A549 (cell line): ENCODE results near the gene KIRREL1. TPM values are rescaled to one million over a fixed set of nuclear protein-coding genes. Genes with fewer than 3 reads are reported as not detected.

Experiments
- ATAC-seq, 2 experiments: fragments of 200-7000 bp in 1 of 2; fragments of >200 bp in 1 of 2; cut with Nextera tagmentation in 1 of 2; cut with Tn5 transposase in 1 of 2; 3 replicates each; pipeline versions ENCODE4 v1.8.0 to v1.9.1; 2018 to 2020; ENCODE audit warnings: mild to moderate bottlenecking in 1 of 2, moderate library complexity in 1 of 2
- CTCF ChIA-PET: fragments of 300-600 bp; sonication (Branson Sonifier 250); formaldehyde crosslinking; extraction: SDS; loops from one replicate; lab custom pipeline; 2021; ENCODE audit warnings: antibody characterized with exemption, inconsistent platforms; lab: Yijun Ruan, JAX
- POLR2A ChIA-PET: fragments of 350-600 bp; formaldehyde crosslinking; extraction: SDS; loops from one replicate; lab custom pipeline; 2021; ENCODE audit warnings: antibody characterized with exemption, inconsistent platforms; lab: Yijun Ruan, JAX
- DNase-seq, 2 experiments: peaks; one replicate each; pipeline versions ENCODE4 v3.0.0 to v3.0.0-alpha.2; 2011 to 2016; ENCODE audit warnings: low read depth in 1 of 2, low spot score in 1 of 2
- FAIRE-seq: peaks from 2 replicates; lab custom pipeline; 2011; peaks lifted over from hg19 to GRCh38; lab: Jason Lieb, UNC
- H3K27ac ChIP-seq, 2 experiments: fragments of >200 bp; sonication (Bioruptor Twin); formaldehyde crosslinking; 3 replicates each; pipeline ENCODE4 v1.5.1; 2016 to 2017
- H3K4me1 ChIP-seq: fragments of >200 bp; sonication (Bioruptor Twin); formaldehyde crosslinking; 3 replicates; pipeline ENCODE4 v1.6.1; 2016
- H3K4me2 ChIP-seq: fragments of >200 bp; sonication (Bioruptor Twin); formaldehyde crosslinking; 3 replicates; pipeline ENCODE4 v1.6.1; 2016
- H3K4me3 ChIP-seq: fragments of >200 bp; sonication (Bioruptor Twin); formaldehyde crosslinking; 3 replicates; pipeline ENCODE4 v1.5.1; 2016
- H3K9me3 ChIP-seq: fragments of >200 bp; sonication (Bioruptor Twin); formaldehyde crosslinking; 3 replicates; pipeline ENCODE4 v1.6.1; 2016
- CBX2 ChIP-seq: fragments of 200-600 bp; sonication (generic); IDR thresholded peaks from 2 replicates; pipeline ENCODE4 v1.6.1; 2016; ENCODE audit warnings: low read depth, mild to moderate bottlenecking, borderline replicate concordance
- CEBPB ChIP-seq, 2 experiments: fragments of >200 bp in 1 of 2; sonication (Bioruptor Twin) in 1 of 2; formaldehyde crosslinking in 1 of 2; IDR thresholded peaks; 2 replicates each; pipeline ENCODE4 v1.6.1; 2012 to 2016
- CHD2 ChIP-seq: fragments of 150-350 bp; IDR thresholded peaks from 2 replicates; pipeline ENCODE4 v1.6.1; 2014; ENCODE audit warnings: low read length; ENCODE audit not compliant: partially characterized antibody
- EHF ChIP-seq: fragments of 250-450 bp; sonication (Bioruptor Pico); IDR thresholded peaks from 2 replicates; pipeline ENCODE4 v1.5.0; 2020; ENCODE audit warnings: mild to moderate bottlenecking
- ELK1 ChIP-seq: fragments of 150-350 bp; IDR thresholded peaks from 2 replicates; pipeline ENCODE4 v1.6.1; 2014; ENCODE audit warnings: low read depth, mild to moderate bottlenecking, low read length
- ESRRA ChIP-seq: fragments of 150-350 bp; IDR thresholded peaks from 2 replicates; pipeline ENCODE4 v1.6.1; 2014; ENCODE audit warnings: mild to moderate bottlenecking, low read length, borderline replicate concordance
- FOSL2 ChIP-seq, 2 experiments: fragments of 450-650 bp in 1 of 2; fragments of >200 bp in 1 of 2; sonication (Bioruptor Twin) in 1 of 2; formaldehyde crosslinking; IDR thresholded peaks; 2 replicates each; pipeline versions ENCODE4 v1.5.0 to v1.6.1; 2016 to 2020; ENCODE audit warnings: mild to moderate bottlenecking in 1 of 2, moderate library complexity in 1 of 2
- GATA3 ChIP-seq: IDR thresholded peaks from 2 replicates; pipeline ENCODE4 v1.6.1; 2012; ENCODE audit warnings: borderline replicate concordance
- HEYL ChIP-seq: fragments of 250-450 bp; sonication (Bioruptor Pico); IDR thresholded peaks from 2 replicates; pipeline ENCODE4 v1.8.0; 2021; ENCODE audit warnings: mild to moderate bottlenecking, moderate library complexity
- HOXA7 ChIP-seq: fragments of 250-450 bp; sonication (Bioruptor Pico); IDR thresholded peaks from 2 replicates; pipeline ENCODE4 v1.5.0; 2020; ENCODE audit warnings: mild to moderate bottlenecking, moderate library complexity
- HOXB13 ChIP-seq: fragments of 250-450 bp; sonication (Bioruptor Pico); IDR thresholded peaks from 2 replicates; pipeline ENCODE4 v1.5.0; 2020; ENCODE audit warnings: low read depth, mild to moderate bottlenecking, moderate library complexity
- JUNB ChIP-seq: fragments of >200 bp; sonication (Bioruptor Twin); formaldehyde crosslinking; IDR thresholded peaks from 2 replicates; pipeline ENCODE4 v1.6.1; 2016
- NFE2L2 ChIP-seq: fragments of 150-350 bp; conservative IDR thresholded peaks from 2 replicates; pipeline ENCODE4 v1.6.1; 2014; ENCODE audit warnings: low read length
- NPAS2 ChIP-seq: fragments of 250-450 bp; sonication (Bioruptor Pico); IDR thresholded peaks from 2 replicates; pipeline ENCODE4 v1.8.0; 2022; ENCODE audit warnings: mild to moderate bottlenecking, moderate library complexity, borderline replicate concordance
- NR3C1 ChIP-seq: fragments of >200 bp; sonication (Bioruptor Twin); formaldehyde crosslinking; IDR thresholded peaks from 3 replicates; pipeline ENCODE4 v1.6.1; 2017
- PBX3 ChIP-seq: IDR thresholded peaks from 2 replicates; pipeline ENCODE4 v1.6.1; 2012
- PHF8 ChIP-seq: fragments of 200-600 bp; sonication (generic); IDR thresholded peaks from 2 replicates; pipeline ENCODE4 v1.6.1; 2016; ENCODE audit warnings: low read depth, mild to moderate bottlenecking, antibody characterized with exemption, moderate library complexity, borderline replicate concordance
- TP53 ChIP-seq: fragments of 250-450 bp; sonication (Bioruptor Pico); IDR thresholded peaks from 2 replicates; pipeline ENCODE4 v1.5.0; 2021; ENCODE audit warnings: mild to moderate bottlenecking, moderate library complexity
- ZC3H11A ChIP-seq: fragments of 450-650 bp; IDR thresholded peaks from 2 replicates; pipeline ENCODE4 v1.6.1; 2014; ENCODE audit warnings: antibody characterized with exemption, mild to moderate bottlenecking
- ZNF302 ChIP-seq: fragments of 250-450 bp; sonication (Bioruptor Pico); IDR thresholded peaks from 2 replicates; pipeline ENCODE4 v1.9.0; 2021; ENCODE audit warnings: inconsistent platforms, mild to moderate bottlenecking, moderate library complexity
- WGBS: methylation state at CpG from one replicate; pipeline ENCODE4 v1.1.6; 2017; ENCODE audit errors: missing lambda C conversion rate; 5-methylcytosine and 5-hydroxymethylcytosine counted together
- polyA plus RNA-seq, 4 experiments: library from polyadenylated mRNA; depleted of rRNA in 3 of 4; stranded (reverse); fragments of >200 nt; fragmentation: RNase III in 1 of 4; extraction: RNeasy Plus Mini Kit Qiagen cat#74134 plus additional on column Dnase treatment in 1 of 4; gene quantifications; 2 replicates in 3 of 4; 3 replicates in 1 of 4; pipeline ENCODE4 v1.2.3, GENCODE V29; 2011 to 2017
- TF ChIP-seq, protein P1 (sequence below): IDR thresholded peaks from 2 replicates; pipeline ENCODE4 v1.6.1; 2012

KIRREL1 gene
- polyA plus RNA-seq, 2 of the 4 experiments (the other 2 are of a cell fraction) = 18.7 to 41.3 TPM

- Histone ChIP-seq H3K27ac (peak overlapping the region; percentile 66 to 84), H3K4me3 (no peak overlapping the region), H3K9me3 (no peaks in the 10 kb centered on the region), H3K4me1 (peaks cover 36% of the 10 kb centered on the region), H3K4me2 (peak overlapping the region; percentile 63)
- POLR2A ChIA-PET = interaction anchor here (0.6 to 0.7 kb wide), 3 partner anchors 17 to 497 kb away, joined by 4 to 6 read pairs (median 4); no protein-coding TSS in a partner anchor
- CTCF ChIA-PET = interaction anchor here (0.7 to 49.7 kb wide), 18 partner anchors 11 to 84 kb away, joined by 3 to 1281 read pairs (median 4); partner anchors contain the start of gene KIRREL1
- FAIRE-seq = no peak
- DNase-seq = no peak
- 73% methylated on average over 12 of the region's 17 CpGs for WGBS
- peak; percentile 6 to 40; a peak in 1 of 6 replicates for ATAC-seq
- TF ChIP-seq CEBPB (IDR thresholded peaks at IDR 0.05) (peak in 1 of 2 experiments; percentile 59; a peak in 2 of 4 replicates), JUNB (no peak), ZC3H11A (no peak), CBX2 (no peak), HEYL (CRISPR knock-in tag) (no peak), HOXB13 (CRISPR knock-in tag) (no peak), ELK1 (no peak), TP53 (CRISPR knock-in tag) (no peak), FOSL2 (IDR thresholded peaks at IDR 0.05) (no peak), FOSL2 (CRISPR knock-in tag; IDR thresholded peaks at IDR 0.05) (no peak)
These were observed 43.8 kb downstream of the KIRREL1 start for GRCh38 chr1:158037008-158037865.

GRCh38 chr1:158037866-158038359, 44.5 kb downstream of the KIRREL1 start:
- H3K4me2 ChIP-seq = peak overlapping the region; percentile 63
- peak overlapping the region; percentile 66 to 84 for H3K27ac ChIP-seq
- ChIA-PET POLR2A (interaction anchor here (0.7 kb wide), 1 partner anchor 16 kb away, joined by 4 read pairs; no protein-coding TSS in a partner anchor), CTCF (interaction anchor here (0.9 to 49.7 kb wide), 6 partner anchors 11 to 84 kb away, joined by 3 to 1281 read pairs (median 16); partner anchors contain the start of gene KIRREL1)
- H3K4me1 ChIP-seq = peaks cover 36% of the 10 kb centered on the region
- no peak overlapping the region for H3K4me3 ChIP-seq
- no peaks in the 10 kb centered on the region for H3K9me3 ChIP-seq
- 32% methylated on average over 9 of the region's 9 CpGs for WGBS
- TF ChIP-seq NR3C1 = no peak
- no peak for TF ChIP-seq CHD2
- no peak for TF ChIP-seq HOXA7 (CRISPR knock-in tag)
- TF ChIP-seq JUNB = no peak
- ATAC-seq (peak; percentile 77 to 78; a peak in 5 of 6 replicates), DNase-seq (peak in 1 of 2 experiments; percentile 34), FAIRE-seq (no peak)

- FAIRE-seq = no peak
- no peak for DNase-seq
- ChIA-PET CTCF (interaction anchor here (1.2 to 49.7 kb wide), 6 partner anchors 16 to 86 kb away, joined by 3 to 1281 read pairs (median 5); partner anchors contain the start of gene KIRREL1), POLR2A (no interaction called here)
- 91% methylated on average over 8 of the region's 8 CpGs for WGBS
- Histone ChIP-seq H3K4me3 (no peak overlapping the region), H3K4me1 (peaks cover 36% of the 10 kb centered on the region), H3K4me2 (no peak overlapping the region), H3K27ac (peak overlapping the region; percentile 66 to 84; a peak in 4 of 6 replicates), H3K9me3 (no peaks in the 10 kb centered on the region)
- TF ChIP-seq JUNB (no peak), NFE2L2 (no peak), GATA3 (no peak), ZNF302 (CRISPR knock-in tag) (no peak), CBX2 (no peak), ESRRA (no peak), NPAS2 (CRISPR knock-in tag) (no peak), PHF8 (no peak), HEYL (CRISPR knock-in tag) (no peak), EHF (no peak), PBX3 (no peak)
- TF ChIP-seq, protein P1, sequence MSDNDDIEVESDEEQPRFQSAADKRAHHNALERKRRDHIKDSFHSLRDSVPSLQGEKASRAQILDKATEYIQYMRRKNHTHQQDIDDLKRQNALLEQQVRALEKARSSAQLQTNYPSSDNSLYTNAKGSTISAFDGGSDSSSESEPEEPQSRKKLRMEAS = no peak
- ATAC-seq = no peak
These were observed 45.3 kb downstream of the KIRREL1 start for GRCh38 chr1:158038793-158039192.
